Esophagus squamous epithelium (tissue), 5 donors: ENCODE measurements around the gene CYLD. TPM values are rescaled to one million over a fixed set of nuclear protein-coding genes. Genes with fewer than 3 reads are reported as not detected.

Experiments
- DNase-seq: peaks from one replicate; lab custom pipeline; 2025; lab: John Stamatoyannopoulos, UW
- H3K27ac ChIP-seq, 4 donors: fragments of 200-600 bp; sonication (generic); one replicate each; pipeline ENCODE4 v1.5.1; 2016 to 2019; ENCODE audit warnings: mild to moderate bottlenecking in 1 of 4
- H3K27me3 ChIP-seq, 4 donors: fragments of 200-600 bp; sonication (generic); 1 replicate in 3 of 4; 2 replicates in 1 of 4; pipeline versions ENCODE4 v1.5.1 to v1.6.0; 2017 to 2021; ENCODE audit warnings: antibody characterized with exemption in 1 of 4
- H3K36me3 ChIP-seq, 3 donors: fragments of 200-600 bp; sonication (generic); one replicate each; pipeline ENCODE4 v1.5.1; 2016 to 2019
- H3K4me1 ChIP-seq, 3 donors: fragments of 200-600 bp; sonication (generic); one replicate each; pipeline ENCODE4 v1.5.1; 2017 to 2019
- H3K4me3 ChIP-seq, 4 donors: fragments of 200-600 bp; sonication (generic); 1 replicate in 3 of 4; 2 replicates in 1 of 4; pipeline ENCODE4 v1.5.1; 2016 to 2019; ENCODE audit warnings: mild to moderate bottlenecking in 2 of 4, moderate library complexity in 1 of 4
- H3K9me3 ChIP-seq, 3 donors: fragments of 200-600 bp; sonication (generic); one replicate each; pipeline ENCODE4 v1.5.1; 2016 to 2019
- POLR2A ChIP-seq, 4 donors: fragments of 450-650 bp; IDR thresholded peaks; one replicate each; pipeline ENCODE4 v1.6.1; 2017; ENCODE audit warnings: antibody characterized with exemption in 4 of 4, mild to moderate bottlenecking in 4 of 4, moderate library complexity in 3 of 4
- WGBS, 2 donors: methylation state at CpG; one replicate each; pipeline ENCODE4 v1.1.5; 2018; 5-methylcytosine and 5-hydroxymethylcytosine counted together
- intact Hi-C: fragments of 100-400 bp; cut with DNase I; formaldehyde crosslinking; loops from one replicate; pipeline ENCODE4 v1.15.0; 2022
- total RNA-seq, 4 donors: library from RNA; depleted of rRNA; stranded (reverse); fragments of >200 nt; gene quantifications; one replicate each; pipeline ENCODE4 v1.1.0, GENCODE V29; 2016
- TF ChIP-seq, protein P1 (sequence below), 6 experiments: fragments of 450-650 bp in 4 of 6; fragments of 200-600 bp in 2 of 6; sonication (generic) in 2 of 6; IDR thresholded peaks; one replicate each; pipeline ENCODE4 v1.5.1; 2016 to 2019; ENCODE audit warnings: antibody characterized with exemption in 6 of 6, mild to moderate bottlenecking in 4 of 6, moderate library complexity in 4 of 6
- donor health status: DM: yes; HTN: yes; CAD: no.

Gene CYLD
- total RNA-seq, 4 donors from 2014 or later, result 22.6 to 45.9 (median 36.0) TPM

GRCh38 chr16:50705436-50706110 lies 36.3 kb upstream of the CYLD start:
- Histone ChIP-seq H3K9me3 (peaks cover 0 to 13% (median 11%) of the 10 kb centered on the region in 3 donors), H3K27ac (peak overlapping the region; percentile 67 to 84 (median 77))
- 58 to 63% methylated on average over 4 to 5 of the region's 5 CpGs for WGBS, 2 donors

DNA sequence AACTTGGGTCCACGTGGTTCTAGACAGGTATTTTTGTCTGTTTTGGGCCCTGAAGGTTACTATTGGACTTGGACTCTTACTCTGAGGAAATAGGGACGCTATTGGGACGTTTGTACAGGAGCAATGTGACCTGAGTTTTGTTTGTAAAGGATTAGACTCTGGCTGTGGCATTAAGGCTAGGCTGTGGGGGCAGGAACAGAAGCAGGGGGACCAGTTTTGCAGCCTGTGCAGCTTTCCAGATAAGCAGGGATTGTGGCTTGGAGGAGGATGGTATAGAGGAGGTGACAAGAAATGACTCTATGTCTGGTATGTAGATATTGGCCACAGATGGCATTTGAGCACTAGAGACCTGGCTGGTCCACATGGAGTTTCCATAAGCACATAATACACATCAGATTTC lies 35.6 kb upstream of the CYLD start:
- WGBS, 2 donors, result 15 to 35% methylated on average over 3 of the region's 3 CpGs
- intact Hi-C loops, result no loop called here
- peaks cover 0 to 15% (median 0%) of the 10 kb centered on the region in 3 donors for H3K36me3 ChIP-seq
- peaks cover 0 to 61% (median 16%) of the 10 kb centered on the region in 3 donors for H3K4me1 ChIP-seq
- H3K27me3 ChIP-seq, result no peaks in the 10 kb centered on the region
- no peak for TF ChIP-seq POLR2A (IDR thresholded peaks at IDR 0.05)
- TF ChIP-seq, protein P1, sequence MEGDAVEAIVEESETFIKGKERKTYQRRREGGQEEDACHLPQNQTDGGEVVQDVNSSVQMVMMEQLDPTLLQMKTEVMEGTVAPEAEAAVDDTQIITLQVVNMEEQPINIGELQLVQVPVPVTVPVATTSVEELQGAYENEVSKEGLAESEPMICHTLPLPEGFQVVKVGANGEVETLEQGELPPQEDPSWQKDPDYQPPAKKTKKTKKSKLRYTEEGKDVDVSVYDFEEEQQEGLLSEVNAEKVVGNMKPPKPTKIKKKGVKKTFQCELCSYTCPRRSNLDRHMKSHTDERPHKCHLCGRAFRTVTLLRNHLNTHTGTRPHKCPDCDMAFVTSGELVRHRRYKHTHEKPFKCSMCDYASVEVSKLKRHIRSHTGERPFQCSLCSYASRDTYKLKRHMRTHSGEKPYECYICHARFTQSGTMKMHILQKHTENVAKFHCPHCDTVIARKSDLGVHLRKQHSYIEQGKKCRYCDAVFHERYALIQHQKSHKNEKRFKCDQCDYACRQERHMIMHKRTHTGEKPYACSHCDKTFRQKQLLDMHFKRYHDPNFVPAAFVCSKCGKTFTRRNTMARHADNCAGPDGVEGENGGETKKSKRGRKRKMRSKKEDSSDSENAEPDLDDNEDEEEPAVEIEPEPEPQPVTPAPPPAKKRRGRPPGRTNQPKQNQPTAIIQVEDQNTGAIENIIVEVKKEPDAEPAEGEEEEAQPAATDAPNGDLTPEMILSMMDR (IDR thresholded peaks at IDR 0.05), result no peak
- DNase-seq, result no peak
- H3K27ac ChIP-seq, result peak overlapping the region; percentile 67 to 84 (median 77)
- H3K9me3 ChIP-seq, result peaks cover 0 to 13% (median 11%) of the 10 kb centered on the region in 3 donors
- no peak overlapping the region for H3K4me3 ChIP-seq

More at GRCh38 chr16:50705436-50706110, 36.3 kb upstream of the CYLD start:
- no peak for TF ChIP-seq POLR2A (IDR thresholded peaks at IDR 0.05)
- TF ChIP-seq, protein P1 (IDR thresholded peaks at IDR 0.05), result no peak
- Histone ChIP-seq H3K27me3 (no peaks in the 10 kb centered on the region), H3K4me3 (no peak overlapping the region), H3K36me3 (peaks cover 0 to 13% (median 0%) of the 10 kb centered on the region in 3 donors), H3K4me1 (peaks cover 0 to 58% (median 16%) of the 10 kb centered on the region in 3 donors)
- intact Hi-C loops, result no loop called here
- no peak for DNase-seq

GRCh38 chr16:50708373-50709060 lies 33.4 kb upstream of the CYLD start:
- Histone ChIP-seq H3K27me3 (no peaks in the 10 kb centered on the region), H3K9me3 (peaks cover 0 to 13% (median 11%) of the 10 kb centered on the region in 3 donors), H3K4me1 (peaks cover 0 to 64% (median 20%) of the 10 kb centered on the region in 3 donors), H3K36me3 (peaks cover 0 to 28% (median 0%) of the 10 kb centered on the region in 3 donors), H3K27ac (peak overlapping the region; percentile 63 to 84 (median 70)), H3K4me3 (no peak overlapping the region)
- intact Hi-C loops, result no loop called here
- DNase-seq, result no peak
- WGBS, 2 donors, result 69 to 81% methylated on average over 10 of the region's 10 CpGs
- TF ChIP-seq POLR2A (IDR thresholded peaks at IDR 0.05), result no peak
- TF ChIP-seq, protein P1 (IDR thresholded peaks at IDR 0.05), result no peak

DNA sequence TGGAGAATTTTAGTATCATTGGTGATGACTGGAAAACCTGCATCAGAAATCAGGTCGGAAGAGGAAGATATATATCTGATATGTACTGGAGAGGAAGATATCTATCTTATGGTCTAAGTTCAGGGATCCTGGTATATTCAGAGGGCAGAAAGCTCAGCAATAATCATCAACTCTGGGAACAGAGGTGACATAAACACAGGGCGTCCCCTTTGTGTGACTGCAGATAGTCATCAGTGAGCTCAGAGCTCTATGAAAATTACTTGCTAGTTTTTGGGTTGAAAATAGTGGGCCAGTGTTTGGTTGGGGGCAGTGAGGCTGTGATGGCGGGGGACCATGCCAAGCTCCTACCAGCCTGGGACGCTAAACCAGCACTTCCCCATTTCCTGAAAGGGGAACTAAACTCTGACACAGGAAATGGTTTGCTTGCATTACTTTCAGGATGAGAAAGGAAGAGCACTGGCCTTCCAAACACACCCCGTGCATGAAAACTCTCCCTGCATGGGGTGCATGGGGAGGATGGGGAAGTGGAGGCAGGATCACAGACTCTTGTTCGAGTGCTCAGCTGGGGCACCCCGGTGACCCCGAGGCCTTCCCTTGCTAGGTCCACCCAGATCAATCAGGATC lies 32.7 kb upstream of the CYLD start:
- Histone ChIP-seq H3K4me3 (no peak overlapping the region), H3K36me3 (peaks cover 0 to 29% (median 0%) of the 10 kb centered on the region in 3 donors), H3K9me3 (peaks cover 0 to 7% (median 5%) of the 10 kb centered on the region in 3 donors), H3K27me3 (no peaks in the 10 kb centered on the region), H3K27ac (peak overlapping the region; percentile 38 to 84 (median 70)), H3K4me1 (peaks cover 0 to 64% (median 20%) of the 10 kb centered on the region in 3 donors)
- intact Hi-C loops, result no loop called here
- no peak for DNase-seq
- TF ChIP-seq POLR2A (IDR thresholded peaks at IDR 0.05), result no peak
- TF ChIP-seq, protein P1 (IDR thresholded peaks at IDR 0.05), result no peak
- WGBS, 2 donors, result 64 to 88% methylated on average over 8 of the region's 8 CpGs
